OCI-LY7 (cell line): ENCODE results near the gene YIPF1.
A peak's percentile ranks its signal among the peaks of the same experiment; 100 is the strongest.

Experiments
- EZH2phosphoT487 ChIP-seq: fragments of 200-600 bp; sonication (generic); IDR thresholded peaks from 2 replicates; pipeline ENCODE4 v1.6.1; 2018; ENCODE audit warnings: low read depth, borderline replicate concordance, mild to moderate bottlenecking, mixed run types, antibody characterized with exemption, low read length, moderate library complexity, mixed read lengths
- TF ChIP-seq, protein P1 (sequence below): fragments of 200-600 bp; sonication (generic); conservative IDR thresholded peaks from 2 replicates; pipeline ENCODE4 v1.5.1; 2014; ENCODE audit warnings: mild to moderate bottlenecking, antibody characterized with exemption, low read length, moderate library complexity, mixed read lengths

DNA sequence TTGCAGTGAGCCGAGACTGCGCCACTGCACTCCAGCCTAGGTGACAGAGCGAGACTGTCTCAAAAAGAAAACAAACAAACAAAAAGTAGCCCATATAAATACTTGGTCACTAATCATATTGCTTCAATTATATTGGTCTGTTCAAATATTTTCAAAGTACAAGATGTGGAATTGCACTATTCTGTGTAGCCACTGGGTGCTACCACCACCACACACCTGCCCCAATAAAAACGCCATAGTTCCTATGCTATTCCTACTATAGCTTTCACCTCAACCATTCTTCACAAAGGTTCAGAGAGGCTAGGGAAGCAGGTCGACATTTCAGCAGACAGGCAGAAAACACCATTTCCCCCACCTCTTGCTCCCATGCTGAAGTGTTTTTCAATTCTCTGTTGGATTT, 68.2 kb downstream of the YIPF1 start:
- TF ChIP-seq, protein P1, sequence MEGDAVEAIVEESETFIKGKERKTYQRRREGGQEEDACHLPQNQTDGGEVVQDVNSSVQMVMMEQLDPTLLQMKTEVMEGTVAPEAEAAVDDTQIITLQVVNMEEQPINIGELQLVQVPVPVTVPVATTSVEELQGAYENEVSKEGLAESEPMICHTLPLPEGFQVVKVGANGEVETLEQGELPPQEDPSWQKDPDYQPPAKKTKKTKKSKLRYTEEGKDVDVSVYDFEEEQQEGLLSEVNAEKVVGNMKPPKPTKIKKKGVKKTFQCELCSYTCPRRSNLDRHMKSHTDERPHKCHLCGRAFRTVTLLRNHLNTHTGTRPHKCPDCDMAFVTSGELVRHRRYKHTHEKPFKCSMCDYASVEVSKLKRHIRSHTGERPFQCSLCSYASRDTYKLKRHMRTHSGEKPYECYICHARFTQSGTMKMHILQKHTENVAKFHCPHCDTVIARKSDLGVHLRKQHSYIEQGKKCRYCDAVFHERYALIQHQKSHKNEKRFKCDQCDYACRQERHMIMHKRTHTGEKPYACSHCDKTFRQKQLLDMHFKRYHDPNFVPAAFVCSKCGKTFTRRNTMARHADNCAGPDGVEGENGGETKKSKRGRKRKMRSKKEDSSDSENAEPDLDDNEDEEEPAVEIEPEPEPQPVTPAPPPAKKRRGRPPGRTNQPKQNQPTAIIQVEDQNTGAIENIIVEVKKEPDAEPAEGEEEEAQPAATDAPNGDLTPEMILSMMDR: peak; percentile 47; the same call in 1 of the 2 replicates
- no peak for TF ChIP-seq EZH2phosphoT487
